Left renal pelvis (tissue), 4 donors: ENCODE data around the gene BCL6. TPM values are rescaled to one million over a fixed set of nuclear protein-coding genes. Genes with fewer than 3 reads are reported as not detected.

ENCODE experiments used
- DNase-seq, 4 donors: peaks; one replicate each; pipeline ENCODE4 v3.0.0-alpha.2; 2013; ENCODE audit warnings: low read depth in 4 of 4, low spot score in 3 of 4
- polyA plus RNA-seq, 4 donors: library from polyadenylated mRNA; unstranded; fragments of 120-200 nt; gene quantifications; one replicate each; pipeline ENCODE4 v1.2.1, GENCODE V29; 2013; ENCODE audit not compliant: insufficient read length in 4 of 4

BCL6 gene
- polyA plus RNA-seq, 4 donors, result 9.2 to 14.9 (median 12.6) TPM

- DNase-seq, result peak in 1 of 4 donors; percentile 55
These were observed 4.6 kb downstream of the BCL6 start for GRCh38 chr3:187740421-187741399.

- DNase-seq, result peak in 1 of 4 donors; percentile 79
These were observed 5.5 kb downstream of the BCL6 start for GRCh38 chr3:187739561-187740332.

- DNase-seq, result no peak
These were observed 6.1 kb downstream of the BCL6 start for GRCh38 chr3:187739094-187739560.

GRCh38 chr3:187738331-187739093, 6.8 kb downstream of the BCL6 start:
- DNase-seq, result peak in 2 of 4 donors; percentile 90 to 91

GRCh38 chr3:187738071-187738330, 7.3 kb downstream of the BCL6 start:
- DNase-seq, result no peak

- DNase-seq, result no peak
These were observed 7.7 kb downstream of the BCL6 start for GRCh38 chr3:187737368-187738070.

- DNase-seq, result no peak
These were observed 8.3 kb downstream of the BCL6 start for GRCh38 chr3:187737006-187737367.

- DNase-seq, result no peak
These were observed 8.8 kb downstream of the BCL6 start for GRCh38 chr3:187736418-187736871.

GRCh38 chr3:187735837-187736236, 9.4 kb downstream of the BCL6 start:
- DNase-seq, result no peak

GRCh38 chr3:187735383-187735782, 9.9 kb downstream of the BCL6 start:
- no peak for DNase-seq

- no peak for DNase-seq
These were observed 10.4 kb downstream of the BCL6 start for GRCh38 chr3:187734841-187735240.

GRCh38 chr3:187733371-187733770, 11.9 kb downstream of the BCL6 start:
- DNase-seq, result no peak

GRCh38 chr3:187729598-187729997, 15.7 kb downstream of the BCL6 start:
- DNase-seq, result no peak

- DNase-seq, result no peak
These were observed 16.2 kb downstream of the BCL6 start for GRCh38 chr3:187728940-187729583.

- DNase-seq, result no peak
These were observed 17.0 kb downstream of the BCL6 start for GRCh38 chr3:187728248-187728647.

- DNase-seq, result no peak
These were observed 18.7 kb downstream of the BCL6 start for GRCh38 chr3:187726564-187726963.

- DNase-seq, result no peak
These were observed 19.5 kb downstream of the BCL6 start for GRCh38 chr3:187725653-187726370.

- no peak for DNase-seq
These were observed 20.0 kb downstream of the BCL6 start for GRCh38 chr3:187725224-187725623.

GRCh38 chr3:187722206-187722612, 23.1 kb downstream of the BCL6 start:
- no peak for DNase-seq
